Mononuclear cell (primary cell): ENCODE results near the gene CABP2. TPM values are rescaled to one million over a fixed set of nuclear protein-coding genes. Genes with fewer than 3 reads are reported as not detected.
A peak's percentile ranks its signal among the peaks of the same experiment; 100 is the strongest.
"Not testable (repeated sequence)": the region's sequence is repeated elsewhere in the genome, so short reads cannot be mapped to it uniquely, and the experiment has no call there.

Experiments
- H3K27me3 ChIP-seq: 2 replicates; pipeline ENCODE4 v1.6.0; 2011; ENCODE audit warnings: low read length, control low read depth; ENCODE audit not compliant: insufficient read depth
- H3K4me1 ChIP-seq: 2 replicates; pipeline ENCODE4 v1.5.1; 2011; ENCODE audit warnings: mild to moderate bottlenecking, low read length, control low read depth; ENCODE audit not compliant: insufficient read depth
- H3K4me3 ChIP-seq: 2 replicates; pipeline ENCODE4 v1.5.1; 2011; ENCODE audit warnings: mild to moderate bottlenecking, low read length, moderate library complexity
- H3K9me3 ChIP-seq: 2 replicates; pipeline ENCODE4 v1.5.1; 2011; ENCODE audit warnings: low read depth, mild to moderate bottlenecking, control low read depth, low read length
- total RNA-seq: library from RNA; depleted of rRNA; stranded (reverse); fragments of >200 nt; gene quantifications from one replicate; pipeline ENCODE4 v1.2.3, GENCODE V29; 2012

The CABP2 gene
- total RNA-seq, 1 donor, result not detected

DNA sequence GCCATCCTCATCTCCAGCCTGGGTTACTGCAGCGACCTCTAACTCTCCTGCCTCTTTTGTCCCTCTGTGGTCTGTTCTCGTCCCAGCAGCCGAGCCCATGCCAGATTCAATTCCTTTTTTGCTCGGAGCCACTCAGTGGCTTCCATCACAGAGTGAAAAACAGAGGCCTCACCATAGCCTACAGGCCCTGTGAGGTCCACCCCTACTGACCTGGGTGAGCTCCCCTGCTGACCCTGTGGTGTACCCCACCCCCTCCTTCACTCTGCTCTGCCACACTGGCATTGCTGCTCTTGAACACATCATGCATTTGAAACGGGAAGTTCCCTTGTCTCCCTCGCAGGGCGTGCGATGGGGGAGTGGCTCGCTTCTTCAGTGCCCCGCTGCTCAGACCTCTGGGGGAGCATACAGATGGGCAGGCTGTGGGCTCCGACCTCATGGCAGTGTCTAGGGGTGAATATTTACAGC is 38.4 kb downstream of the CABP2 start:
- H3K4me1 ChIP-seq, result peaks cover 61% of the 10 kb centered on the region
- no peaks in the 10 kb centered on the region for H3K27me3 ChIP-seq
- H3K4me3 ChIP-seq, result peak overlapping the region; percentile 17
- no peaks in the 10 kb centered on the region for H3K9me3 ChIP-seq

DNA sequence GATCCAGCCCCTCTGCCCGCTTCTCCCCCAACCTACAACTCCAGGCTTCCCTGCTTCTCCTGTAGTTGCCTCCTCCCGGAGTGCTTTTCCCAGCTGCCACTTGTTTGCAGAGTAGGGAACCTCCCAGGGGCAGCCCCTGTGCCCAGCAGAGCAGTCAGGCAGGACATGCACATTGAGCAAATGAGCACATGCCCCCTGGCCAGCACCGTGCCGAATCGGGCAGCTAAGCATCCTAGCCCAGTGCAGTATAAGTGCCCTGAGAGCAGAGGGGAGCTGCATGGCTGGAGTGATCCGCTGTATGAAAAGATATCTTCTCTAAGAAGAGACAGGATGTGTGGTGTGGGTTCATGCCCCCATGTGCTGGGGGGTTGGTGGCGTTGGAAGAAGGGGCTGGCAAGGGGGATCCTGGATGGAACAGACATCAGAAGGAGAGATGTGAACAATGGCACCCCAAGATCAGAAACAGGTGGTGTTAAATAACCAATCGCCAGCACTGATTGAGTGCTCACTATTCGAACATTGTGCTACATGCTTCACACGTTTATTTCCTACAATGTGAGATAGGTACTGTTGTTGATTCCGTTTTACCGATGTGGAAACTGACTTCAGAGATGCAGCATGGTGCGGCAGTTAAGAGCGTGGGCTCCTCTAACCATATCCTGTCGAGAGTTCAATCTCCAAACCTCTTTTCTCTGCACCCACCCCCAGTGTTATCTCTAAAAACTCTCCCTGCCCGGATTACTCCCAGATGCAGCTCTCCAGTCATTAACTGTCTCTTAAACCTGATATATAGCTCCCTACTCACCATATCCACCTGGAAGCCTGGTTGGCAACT is 39.2 kb downstream of the CABP2 start:
- Histone ChIP-seq H3K4me1 (peaks cover 61% of the 10 kb centered on the region), H3K9me3 (no peaks in the 10 kb centered on the region), H3K4me3 (peak overlapping the region; percentile 63), H3K27me3 (no peaks in the 10 kb centered on the region)

DNA sequence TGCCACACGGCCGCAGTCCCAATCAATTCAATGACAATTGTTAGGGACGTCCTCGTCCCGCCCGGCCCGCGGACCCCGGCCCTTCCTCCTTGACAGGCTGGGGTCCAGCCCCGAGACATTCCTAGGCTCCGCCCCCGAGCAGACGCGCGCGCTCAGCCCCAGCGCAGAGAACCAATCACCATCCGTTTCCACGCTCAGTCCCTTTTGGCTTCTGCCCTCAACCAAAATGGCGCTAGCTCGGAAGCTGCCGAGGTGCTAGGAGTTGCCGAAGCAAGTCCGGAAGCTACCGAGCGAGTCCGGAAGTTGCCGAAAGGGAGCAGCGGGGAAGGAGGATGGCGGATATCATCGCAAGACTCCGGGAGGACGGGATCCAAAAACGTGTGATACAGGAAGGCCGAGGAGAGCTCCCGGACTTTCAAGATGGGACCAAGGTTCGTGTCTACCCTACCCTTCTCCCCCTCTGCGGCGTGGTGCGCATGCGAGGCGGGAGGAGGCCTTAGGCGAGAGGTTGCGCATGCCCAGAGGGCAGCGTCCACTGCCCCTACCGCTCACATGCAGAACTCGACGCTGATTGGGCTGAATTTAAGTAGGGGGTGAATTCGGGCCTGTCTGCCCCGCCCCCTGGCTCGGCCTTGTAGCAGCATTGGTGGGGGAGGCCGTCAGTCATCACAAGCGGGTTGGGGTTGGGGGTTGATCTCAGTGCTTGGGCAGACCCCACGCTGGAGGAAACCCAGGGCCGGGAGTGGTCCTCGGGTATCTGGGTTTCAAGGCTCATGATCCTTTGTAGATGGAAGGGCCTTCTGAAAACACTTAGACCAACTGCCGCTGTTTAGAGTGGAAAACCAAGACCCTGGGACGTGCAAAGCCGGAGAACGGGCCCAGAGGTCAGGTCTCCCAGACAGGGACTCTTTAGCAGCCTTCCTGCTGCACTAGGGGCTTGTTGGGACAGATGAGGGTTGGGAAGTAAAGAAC is 40.1 kb downstream of the CABP2 start, which contains the start of gene AIP:
TSS of gene AIP (plus strand) at position 200 of the 972 bp plus-strand sequence. CDS start at position 333, 133 bp downstream.
- H3K9me3 ChIP-seq, result no peaks in the 10 kb centered on the region
- H3K27me3 ChIP-seq, result no peaks in the 10 kb centered on the region
- peak within 1 kb of the TSS; percentile 63 for H3K4me3 ChIP-seq
- peaks cover 59% of the 10 kb centered on the region for H3K4me1 ChIP-seq

DNA sequence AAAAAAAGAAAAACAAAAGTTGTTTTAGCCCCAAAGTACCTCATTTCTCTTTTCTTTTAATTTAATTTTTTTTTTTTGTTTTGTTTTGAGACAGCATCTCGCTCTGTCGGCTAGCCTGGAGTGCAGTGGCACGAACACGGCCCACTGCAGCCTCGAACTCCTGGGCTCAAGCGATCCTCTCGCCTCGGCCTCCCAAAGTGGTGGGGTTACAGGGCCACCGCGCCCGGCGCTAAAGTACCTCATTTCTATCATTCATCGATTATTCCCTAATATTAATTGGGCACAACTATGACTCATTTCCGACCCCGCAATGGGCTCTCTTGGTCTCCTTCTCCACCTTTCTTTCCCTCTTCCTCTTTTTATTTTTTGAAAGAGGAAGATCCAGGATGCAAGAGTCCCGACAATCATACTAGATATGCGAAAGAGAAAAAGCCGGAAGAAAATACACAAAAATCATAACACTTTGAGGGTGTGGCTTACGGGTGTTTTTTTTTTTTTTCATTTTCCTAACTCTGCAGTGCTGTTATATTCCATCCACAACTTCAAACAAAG is 40.9 kb downstream of the CABP2 start:
- Histone ChIP-seq H3K9me3 (no peaks in the 10 kb centered on the region), H3K4me3 (peak overlapping the region; percentile 63), H3K27me3 (no peaks in the 10 kb centered on the region), H3K4me1 (peaks cover 52% of the 10 kb centered on the region)

DNA sequence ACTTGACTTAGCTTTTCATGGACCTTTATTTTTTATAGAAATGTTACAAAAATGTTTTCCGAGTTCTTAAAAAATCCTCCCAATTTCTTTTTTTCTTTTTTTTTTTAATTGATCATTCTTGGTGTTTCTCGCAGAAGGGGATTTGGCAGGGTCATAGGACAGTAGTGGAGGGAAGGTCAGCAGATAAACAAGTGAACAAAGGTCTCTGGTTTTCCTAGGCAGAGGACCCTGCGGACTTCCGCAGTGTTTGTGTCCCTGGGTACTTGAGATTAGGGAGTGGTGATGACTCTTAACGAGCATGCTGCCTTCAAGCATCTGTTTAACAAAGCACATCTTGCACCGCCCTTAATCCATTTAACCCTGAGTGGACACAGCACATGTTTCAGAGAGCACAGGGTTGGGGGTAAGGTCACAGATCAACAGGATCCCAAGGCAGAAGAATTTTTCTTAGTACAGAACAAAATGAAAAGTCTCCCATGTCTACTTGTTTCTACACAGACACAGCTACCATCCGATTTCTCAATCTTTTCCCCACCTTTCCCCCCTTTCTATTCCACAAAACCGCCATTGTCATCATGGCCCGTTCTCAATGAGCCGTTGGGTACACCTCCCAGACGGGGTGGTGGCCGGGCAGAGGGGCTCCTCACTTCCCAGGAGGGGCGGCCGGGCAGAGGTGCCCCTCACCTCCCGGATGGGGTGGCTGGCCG is 45.7 kb downstream of the CABP2 start:
- peaks cover 10% of the 10 kb centered on the region for H3K4me1 ChIP-seq
- not testable (repeated sequence) for H3K9me3 ChIP-seq, H3K27me3 ChIP-seq, H3K4me3 ChIP-seq

DNA sequence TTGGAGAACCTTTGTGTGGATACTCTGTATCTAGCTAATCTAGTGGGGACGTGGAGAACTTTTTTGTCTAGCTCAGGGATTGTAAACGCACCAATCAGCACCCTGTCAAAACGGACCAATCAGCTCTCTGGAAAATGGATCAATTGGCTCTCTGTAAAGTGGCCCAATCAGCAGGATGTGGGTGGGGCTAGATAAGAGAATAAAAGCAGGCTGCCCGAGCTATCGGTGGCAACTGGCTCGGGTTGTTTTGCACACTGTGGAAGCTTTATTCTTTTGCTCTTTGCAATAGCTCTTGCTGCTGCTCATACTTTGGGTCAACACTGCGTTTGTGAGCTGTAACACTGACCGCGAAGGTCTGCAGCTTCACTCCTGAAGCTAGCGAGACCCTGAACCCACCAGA is 46.6 kb downstream of the CABP2 start:
- not testable (repeated sequence) for H3K4me3 ChIP-seq, H3K27me3 ChIP-seq, H3K4me1 ChIP-seq, H3K9me3 ChIP-seq

DNA sequence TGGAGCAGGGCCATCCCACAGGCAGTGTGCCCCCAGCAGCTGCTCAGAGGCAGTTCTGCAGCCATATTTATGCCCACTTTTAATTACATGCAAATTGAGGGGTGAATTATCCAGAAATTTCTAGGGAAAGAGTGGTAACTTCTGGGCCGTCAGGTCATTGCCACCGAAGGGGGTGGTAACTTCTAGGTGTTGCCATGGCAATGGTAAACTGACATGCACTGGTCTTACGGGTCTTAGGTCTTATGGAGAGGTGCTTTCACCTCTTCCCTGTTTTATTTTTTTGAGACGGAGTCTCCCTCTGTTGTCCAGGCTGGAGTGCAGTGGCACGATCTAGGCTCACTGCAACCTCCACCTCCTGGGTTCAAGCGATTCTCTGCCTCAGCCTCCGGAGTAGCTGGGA is 50.4 kb downstream of the CABP2 start:
- H3K4me3 ChIP-seq, result no peak overlapping the region
- H3K9me3 ChIP-seq, result no peaks in the 10 kb centered on the region
- no peaks in the 10 kb centered on the region for H3K27me3 ChIP-seq
- peaks cover 16% of the 10 kb centered on the region for H3K4me1 ChIP-seq

DNA sequence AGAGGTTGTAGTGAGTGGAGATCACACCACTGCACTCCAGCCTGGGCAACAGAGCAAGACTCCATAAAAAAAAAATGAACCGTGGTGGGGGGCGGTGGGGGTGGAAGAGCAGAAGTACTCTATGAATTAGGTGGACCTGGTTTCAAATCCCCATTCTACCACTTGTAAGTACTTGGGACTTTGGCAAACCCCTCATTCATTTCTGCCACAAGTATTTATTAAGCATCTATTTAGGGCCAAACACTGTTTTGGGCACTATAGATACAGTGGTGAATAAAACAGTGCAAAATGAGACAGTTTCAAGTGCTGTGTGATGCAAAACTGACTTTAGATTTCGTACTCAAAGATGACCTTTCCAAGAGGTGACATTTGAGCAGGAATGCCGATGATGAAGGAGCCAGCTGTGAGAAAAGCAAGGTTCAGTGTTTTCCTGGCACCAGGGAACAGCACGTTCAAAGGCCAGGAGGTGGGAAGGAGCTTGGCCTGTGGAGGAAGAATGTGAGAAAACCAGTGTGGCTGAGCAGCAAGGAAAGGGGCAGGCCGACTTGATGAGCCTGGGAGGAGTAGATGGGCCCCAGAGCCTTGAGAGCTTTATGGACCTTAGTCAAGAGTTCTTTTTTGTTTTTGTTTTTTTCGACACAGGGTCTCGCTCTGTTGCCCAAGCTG is 52.8 kb downstream of the CABP2 start:
- Histone ChIP-seq H3K4me1 (peaks cover 37% of the 10 kb centered on the region), H3K4me3 (no peak overlapping the region), H3K9me3 (no peaks in the 10 kb centered on the region), H3K27me3 (no peaks in the 10 kb centered on the region)

DNA sequence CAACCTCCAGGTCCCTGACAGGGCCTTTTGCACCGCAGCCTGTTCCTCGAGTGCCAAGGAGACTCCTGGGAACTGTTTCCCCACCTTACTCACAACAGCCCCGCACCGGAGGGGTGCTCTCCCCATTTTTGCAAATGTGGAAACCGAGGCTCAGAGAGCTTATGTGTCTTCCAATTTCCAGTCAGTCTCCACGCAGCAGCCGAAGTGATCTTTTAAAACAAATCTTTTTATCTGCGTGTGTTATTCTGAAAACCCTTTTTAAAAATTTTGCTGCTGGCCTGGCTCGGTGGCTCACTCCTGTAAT is 53.8 kb downstream of the CABP2 start:
- H3K4me1 ChIP-seq, result peaks cover 42% of the 10 kb centered on the region
- H3K27me3 ChIP-seq, result no peaks in the 10 kb centered on the region
- peak overlapping the region; percentile 51 for H3K4me3 ChIP-seq
- H3K9me3 ChIP-seq, result no peaks in the 10 kb centered on the region

Other genes starting within 250 kb of the CABP2 start
- 48.4 TPM for gene ANKRD13D, start 234.1 kb downstream of the CABP2 start, total RNA-seq
- gene SSH3, start 219.9 kb downstream of the CABP2 start, total RNA-seq, result 4.6 TPM
- 33.9 TPM for gene POLD4, start 169.9 kb downstream of the CABP2 start, total RNA-seq
- gene CLCF1, start 149.8 kb downstream of the CABP2 start, total RNA-seq, result 11.0 TPM
- 7.8 TPM for gene RAD9A, start 131.5 kb downstream of the CABP2 start, total RNA-seq
- 126 TPM for gene PPP1CA, start 121.6 kb downstream of the CABP2 start, total RNA-seq
- gene TBC1D10C, start 119.4 kb downstream of the CABP2 start, total RNA-seq, result 51.6 TPM
- 3.3 TPM for gene CARNS1, start 107.8 kb downstream of the CABP2 start, total RNA-seq
- gene RPS6KB2, start 95.0 kb downstream of the CABP2 start, total RNA-seq, result 52.1 TPM
- 137 TPM for gene PTPRCAP, start 85.8 kb downstream of the CABP2 start, total RNA-seq
- 28.1 TPM for gene CORO1B, start 80.0 kb downstream of the CABP2 start, total RNA-seq
- not detected for gene GPR152, start 70.7 kb downstream of the CABP2 start, total RNA-seq
- 2.6 TPM for gene CABP4, start 68.1 kb downstream of the CABP2 start, total RNA-seq
- gene TMEM134, start 54.2 kb downstream of the CABP2 start, total RNA-seq, result 18.4 TPM
- 77.2 TPM for gene AIP, start 40.4 kb downstream of the CABP2 start, total RNA-seq
- 62.0 TPM for gene PITPNM1, start 18.1 kb downstream of the CABP2 start, total RNA-seq
- 9.7 TPM for gene CDK2AP2, start 15.3 kb downstream of the CABP2 start, total RNA-seq
- 294 TPM for gene GSTP1, start 60.4 kb upstream of the CABP2 start, total RNA-seq
- 90.1 TPM for gene NDUFV1, start 83.5 kb upstream of the CABP2 start, total RNA-seq
- 2.3 TPM for gene NUDT8, start 106.5 kb upstream of the CABP2 start, total RNA-seq
- not detected for gene TBX10, start 116.3 kb upstream of the CABP2 start, total RNA-seq
- gene ACY3, start 127.3 kb upstream of the CABP2 start, total RNA-seq, result 0.31 TPM
- not detected for gene ALDH3B2, start 151.2 kb upstream of the CABP2 start, total RNA-seq